ENCODE results near the gene LINC00305. TPM values are rescaled to one million over a fixed set of nuclear protein-coding genes. Genes with fewer than 3 reads are reported as not detected.

LINC00305 gene
- total RNA-seq, 2 experiments from 2014 or later = not detected

GRCh38 chr18:64031411-64031810, 117.5 kb downstream of the LINC00305 start:
- Histone ChIP-seq H3K4me2 (ENCODE audit: low read length) (no peak overlapping the region), H4K20me1 (ENCODE audit: insufficient read depth, low read length) (no peaks in the 10 kb centered on the region), H3K36me3 (ENCODE audit: insufficient read depth, low read length) (no peaks in the 10 kb centered on the region), H3K4me1 (ENCODE audit: insufficient read depth, low read length, poor library complexity, severe bottlenecking) (no peaks in the 10 kb centered on the region), H3K27ac (ENCODE audit: low read depth, low read length, poor library complexity, severe bottlenecking) (no peak overlapping the region), H3K4me3 (ENCODE audit: low read depth, low read length, poor library complexity, severe bottlenecking) (no peak overlapping the region), H3K79me2 (ENCODE audit: insufficient read depth, low read depth, low read length) (no peaks in the 10 kb centered on the region), H2AFZ (ENCODE audit: low read length) (no peak overlapping the region), H3K9me3 (ENCODE audit: low read length) (no peaks in the 10 kb centered on the region), H3K9me2 (ENCODE audit: insufficient read depth, low read length) (no peaks in the 10 kb centered on the region)
- BruUV-seq (replicated peaks) = no TSS peak
- POLR2A ChIA-PET = no interaction called here
- CTCF ChIA-PET (ENCODE audit: unreplicated experiment) = no interaction called here
- no peak for DNase-seq (ENCODE audit: low spot score)
- intact Hi-C loops (cut with micrococcal nuclease; ENCODE audit: unreplicated experiment) = no loop called here
- no peak for TF ChIP-seq CTCF (conservative IDR thresholded peaks at IDR 0.05; ENCODE audit: low read length)
- no peak for TF ChIP-seq EZH2phosphoT487 (IDR thresholded peaks at IDR 0.05; ENCODE audit: borderline replicate concordance, low read depth, low read length)

Other genes starting within 250 kb of the LINC00305 start
- not detected in 2 replicates for gene SERPINB10, start 241.1 kb downstream of the LINC00305 start, total RNA-seq (2014; rRNA removed; shearing (Covaris generic))
- gene SERPINB10, start 241.1 kb downstream of the LINC00305 start, total RNA-seq (2022) = not detected in 2 replicates
- not detected in 2 replicates for gene HMSD, start 199.8 kb downstream of the LINC00305 start, total RNA-seq (2014; rRNA removed; shearing (Covaris generic))
- gene HMSD, start 199.8 kb downstream of the LINC00305 start, total RNA-seq (2022) = not detected in 2 replicates
- gene SERPINB8, start 179.0 kb downstream of the LINC00305 start, total RNA-seq (2014; rRNA removed; shearing (Covaris generic)) = 1.3 and 1.5 TPM in 2 replicates
- 2.0 and 2.5 TPM in 2 replicates for gene SERPINB8, start 179.0 kb downstream of the LINC00305 start, total RNA-seq (2022)

Data from OCI-LY7 (cell line).